Vagina (tissue), 2 donors: Measurements from ENCODE around the gene FUBP3.

Source experiments
- CTCF ChIP-seq, 3 experiments: fragments of 450-650 bp in 2 of 3; fragments of 200-600 bp in 1 of 3; sonication (generic) in 1 of 3; IDR thresholded peaks; one replicate each; pipeline ENCODE4 v1.5.1; 2017 to 2019; ENCODE audit warnings: antibody characterized with exemption in 3 of 3, mild to moderate bottlenecking in 2 of 3, moderate library complexity in 2 of 3
- POLR2A ChIP-seq, 2 donors: fragments of 450-650 bp; IDR thresholded peaks; one replicate each; pipeline ENCODE4 v1.6.1; 2017; ENCODE audit warnings: antibody characterized with exemption in 2 of 2, mild to moderate bottlenecking in 2 of 2, moderate library complexity in 2 of 2
- POLR2AphosphoS5 ChIP-seq, 2 donors: sonication (generic); formaldehyde crosslinking; IDR thresholded peaks; one replicate each; pipeline ENCODE4 v1.9.0; 2017; ENCODE audit warnings: antibody characterized with exemption in 2 of 2, mild to moderate bottlenecking in 2 of 2, low read depth in 1 of 2; ENCODE audit not compliant: insufficient read depth in 1 of 2

DNA sequence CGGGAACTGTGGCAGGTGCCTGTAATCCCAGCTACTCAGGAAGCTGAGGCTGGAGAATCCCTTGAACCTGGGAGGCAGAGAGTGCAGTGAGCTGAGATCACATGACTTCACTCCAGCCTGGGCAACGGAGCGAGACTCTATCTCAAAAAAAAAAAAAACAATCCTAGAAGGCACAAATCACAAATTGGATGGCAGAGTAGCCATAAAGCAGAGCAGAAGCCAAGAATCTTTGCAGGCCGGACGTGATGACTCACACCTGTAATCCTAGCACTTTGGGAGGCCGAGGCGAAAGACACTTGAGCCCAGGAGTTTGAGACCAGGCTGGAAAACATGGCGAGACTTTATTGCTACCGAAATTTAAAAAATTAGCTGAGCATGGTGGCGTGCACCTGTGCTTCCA, 9.2 kb upstream of the FUBP3 start:
- no peak for TF ChIP-seq POLR2AphosphoS5 (IDR thresholded peaks at IDR 0.05; ENCODE audit: insufficient read depth in 1 of 2, low read depth in 1 of 2)
- TF ChIP-seq CTCF (IDR thresholded peaks at IDR 0.05), result no peak
- no peak for TF ChIP-seq POLR2A (IDR thresholded peaks at IDR 0.05)
